NCI-H1930 (cell line): ENCODE measurements around the gene TNRC18.

Source experiments
- DNase-seq, 2 experiments: peaks; one replicate each; lab custom pipeline; 2025; lab: John Stamatoyannopoulos, UW

TNRC18 gene

DNA sequence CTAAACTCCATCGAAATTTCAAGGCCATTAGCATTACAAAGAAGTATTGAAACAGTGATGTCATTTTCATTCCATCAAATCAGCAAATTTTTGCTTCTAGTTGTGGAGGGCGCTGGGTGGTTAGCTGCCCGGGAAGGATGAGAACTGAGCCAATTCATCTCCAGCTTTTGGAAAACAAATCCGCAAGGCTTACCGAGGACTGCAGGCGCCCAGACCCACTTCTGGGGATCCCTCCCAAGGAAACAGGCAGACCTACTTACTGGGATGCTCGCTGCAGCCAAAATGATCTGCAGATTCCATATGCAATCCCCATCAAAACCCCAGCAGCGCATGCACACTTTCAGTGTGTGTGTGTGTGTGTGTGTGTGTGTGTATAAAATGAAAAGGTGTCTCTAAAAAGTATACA, 19.2 kb downstream of the TNRC18 start:
- no peak for DNase-seq

DNA sequence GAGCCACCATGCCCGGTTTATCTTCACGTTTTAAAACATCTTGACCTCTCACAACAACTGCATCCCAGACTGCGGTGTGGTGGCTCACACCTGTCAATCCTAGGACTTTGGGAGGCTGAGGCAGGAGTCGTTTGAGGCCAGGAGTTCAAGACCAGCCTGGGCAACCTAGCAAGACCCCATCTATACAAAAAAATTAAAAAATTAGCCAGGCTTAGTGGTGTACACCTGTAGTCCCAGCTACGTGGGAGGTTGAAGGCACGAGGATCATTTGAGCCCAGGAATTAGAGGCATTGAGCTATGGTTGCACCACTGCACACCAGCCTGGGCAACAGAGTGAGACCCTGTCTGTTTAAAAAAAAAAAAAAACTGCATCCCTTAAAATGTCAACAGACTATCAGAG, 20.2 kb downstream of the TNRC18 start:
- no peak for DNase-seq

DNA sequence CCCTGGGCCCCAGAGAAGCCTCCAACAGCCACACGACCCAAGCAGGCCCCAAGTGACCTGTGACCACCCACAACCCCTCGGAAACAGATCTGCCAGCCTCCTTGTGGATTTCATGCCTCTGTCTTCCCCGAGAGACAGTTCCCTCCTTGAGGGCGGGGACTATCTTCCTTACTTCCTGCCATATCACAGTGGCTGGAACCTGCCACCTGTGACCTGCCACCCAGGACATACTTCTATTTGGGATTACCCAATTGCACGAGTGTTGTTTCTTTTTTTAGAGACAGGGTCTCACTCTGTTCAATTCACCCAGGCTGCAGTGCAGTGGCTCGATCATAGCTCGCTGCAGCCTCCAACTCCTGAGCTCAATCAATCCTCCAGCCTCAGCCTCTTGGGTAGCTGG, 25.9 kb downstream of the TNRC18 start:
- DNase-seq: no peak

DNA sequence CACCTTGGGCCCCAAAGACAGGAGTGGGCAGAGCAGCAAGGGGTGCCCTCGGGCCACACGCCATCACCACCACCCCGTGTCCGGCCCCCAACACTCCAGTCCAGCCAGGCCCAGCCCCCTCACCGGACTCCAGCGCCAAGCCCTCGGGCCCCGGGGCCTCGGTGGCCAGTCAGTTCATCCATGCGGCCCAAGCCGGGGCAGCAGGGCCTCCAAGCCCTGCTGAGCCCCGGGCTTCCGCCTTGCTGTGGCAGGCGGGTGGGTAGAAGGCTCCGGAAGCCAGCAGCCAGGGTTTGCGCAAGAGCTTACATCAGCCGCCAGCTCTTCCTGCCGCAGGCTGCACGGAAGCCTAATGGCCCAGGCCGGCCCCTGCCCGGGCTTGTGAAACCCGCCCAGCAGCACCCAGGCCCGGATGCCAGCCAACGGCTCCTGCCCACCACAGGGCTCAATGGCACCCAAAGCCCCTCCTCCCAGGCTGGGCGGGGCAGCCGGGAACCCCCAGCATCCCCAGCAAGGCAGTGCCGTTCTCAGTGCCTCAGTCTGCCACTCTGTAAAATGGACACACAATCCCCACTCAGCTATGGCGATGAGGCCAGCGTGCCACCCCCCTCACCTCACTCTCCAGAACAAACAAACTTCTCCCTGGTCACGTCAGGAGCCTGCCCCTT, 26.5 kb downstream of the TNRC18 start:
- DNase-seq: no peak

DNA sequence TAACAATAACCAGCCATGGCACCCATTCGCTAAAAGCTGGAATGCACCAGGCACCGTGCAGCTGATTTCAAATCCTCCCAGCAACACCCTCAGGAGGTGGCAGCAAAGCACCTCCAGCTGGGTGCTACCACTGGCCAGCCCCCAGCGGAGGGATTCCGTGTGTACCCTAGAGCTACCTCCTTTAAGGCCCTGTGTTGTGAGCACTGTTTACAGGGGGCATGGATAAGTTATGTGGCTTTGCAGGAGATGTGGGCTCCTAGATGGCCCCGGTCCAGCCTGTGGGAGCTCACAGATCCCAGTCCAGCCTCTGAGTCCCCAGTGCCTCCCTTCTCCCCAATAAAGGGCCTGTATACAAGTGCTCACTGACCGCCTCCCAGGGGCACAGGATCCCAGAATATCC, 27.1 kb downstream of the TNRC18 start:
- DNase-seq: no peak

DNA sequence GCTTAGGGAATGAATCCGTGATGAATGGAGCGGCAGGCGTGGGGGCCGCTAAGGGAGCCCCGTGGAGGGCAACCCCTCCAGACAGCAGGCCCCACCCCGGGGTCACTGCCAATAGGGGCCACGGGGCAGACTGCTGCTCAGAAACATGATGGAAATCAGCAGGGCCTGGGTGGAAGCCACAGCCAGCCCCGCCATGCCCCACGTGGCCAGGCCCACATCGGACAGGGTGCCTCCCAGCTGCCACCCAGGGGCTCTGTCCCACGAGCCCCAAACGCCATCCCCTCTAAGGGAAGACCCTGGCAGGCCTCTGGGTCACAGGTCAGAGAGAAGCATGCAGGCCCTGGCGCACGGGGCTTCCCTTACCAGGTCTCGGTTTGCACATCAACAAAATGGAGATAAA, 28.4 kb downstream of the TNRC18 start:
- no peak for DNase-seq

DNA sequence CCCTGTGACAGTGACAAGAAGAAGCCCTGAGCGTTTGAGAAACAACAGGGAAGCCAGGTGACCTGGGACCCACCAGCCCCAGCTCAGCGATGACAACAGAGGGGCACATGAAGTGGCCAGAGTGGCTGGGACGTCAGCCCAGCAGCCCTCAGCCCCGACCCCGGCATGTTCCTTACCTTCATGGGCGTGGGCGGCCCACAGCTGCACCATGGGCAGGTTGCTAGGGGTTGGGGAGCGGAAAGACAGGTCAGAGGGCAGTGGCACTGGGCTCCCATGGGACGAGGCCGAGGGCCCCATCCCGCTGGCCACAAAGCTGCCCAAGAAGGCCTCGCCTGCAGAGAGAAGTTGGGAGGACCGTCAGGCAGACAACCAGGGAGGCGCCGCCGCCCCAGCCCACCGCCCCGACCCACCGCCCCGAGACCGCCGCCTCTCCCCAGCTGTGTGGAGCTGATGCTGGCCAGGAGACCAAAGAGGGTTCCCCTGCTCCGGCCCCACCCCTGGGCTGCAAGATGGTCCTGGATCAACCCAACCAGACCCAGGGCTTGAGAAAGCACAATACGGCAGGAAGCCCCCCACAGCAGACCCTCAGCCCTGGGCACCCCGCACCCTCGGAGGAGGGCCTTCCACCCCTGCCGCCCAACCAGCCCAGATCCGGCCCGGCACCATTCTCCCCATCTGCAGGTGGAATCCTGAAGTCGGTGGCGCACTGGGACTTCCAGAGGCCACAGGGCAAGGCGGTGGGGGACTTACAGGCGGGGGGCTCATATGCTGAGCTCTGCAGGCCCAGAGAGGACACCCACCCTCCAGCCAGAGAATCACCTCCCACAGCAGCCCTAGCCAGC, 29.1 kb downstream of the TNRC18 start:
- DNase-seq: no peak

DNA sequence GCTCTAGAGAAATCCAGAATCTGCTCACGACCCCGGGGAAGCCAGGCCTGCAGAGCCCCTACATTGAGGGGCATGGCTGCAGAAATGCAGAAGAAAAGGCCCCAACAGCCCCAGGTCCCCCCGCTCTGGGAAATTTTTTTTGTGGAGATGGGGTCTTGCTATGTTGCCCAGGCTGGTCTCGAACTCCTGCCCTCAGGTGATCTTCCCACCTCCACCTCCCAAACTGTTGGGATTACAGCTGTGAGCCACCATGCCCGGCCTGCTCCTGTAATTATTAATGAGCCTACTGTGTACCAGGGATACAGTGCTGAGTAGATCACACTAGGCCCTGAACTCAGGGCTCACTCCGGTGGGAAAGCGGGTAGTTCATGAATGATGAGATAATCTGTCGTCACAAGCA, 29.9 kb downstream of the TNRC18 start:
- no peak for DNase-seq

DNA sequence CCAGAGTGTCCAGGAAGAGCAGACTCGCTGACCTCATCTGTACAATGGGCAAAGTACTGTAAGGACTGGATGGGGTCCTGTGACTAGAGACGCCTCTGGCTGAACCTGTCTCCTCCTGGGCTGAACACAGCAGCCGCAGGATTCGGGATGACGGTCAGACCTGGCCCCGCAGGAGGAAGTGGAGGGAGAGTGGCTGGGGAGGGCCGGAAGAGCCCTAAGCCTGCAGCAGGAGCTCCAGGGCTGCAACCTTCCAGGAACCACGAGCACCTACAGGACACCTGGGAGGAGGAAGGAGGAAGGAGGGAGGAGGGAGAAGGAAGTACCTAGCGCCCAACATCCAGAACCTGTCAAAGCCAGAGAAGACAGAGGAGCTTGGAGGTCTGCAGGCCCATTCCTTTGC, 30.3 kb downstream of the TNRC18 start:
- no peak for DNase-seq

DNA sequence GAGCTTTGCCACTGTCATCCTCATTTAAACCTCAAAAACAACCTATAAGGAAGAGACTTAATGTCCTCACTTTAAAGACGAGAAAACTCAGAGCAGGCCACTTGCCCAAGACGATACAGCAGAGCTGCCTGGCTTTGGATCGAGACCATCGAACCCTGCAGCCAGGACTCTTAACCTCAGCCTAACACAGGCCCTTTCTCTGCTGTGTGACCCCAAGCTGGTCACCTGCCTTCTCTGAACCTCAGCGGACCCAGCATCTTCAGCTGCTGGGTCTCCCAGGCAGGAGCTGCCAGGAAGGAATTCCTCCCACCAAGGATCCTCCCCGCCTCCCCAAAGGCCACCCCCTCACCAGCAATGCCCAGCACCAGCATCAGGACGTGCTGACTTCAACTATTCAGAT, 32.7 kb downstream of the TNRC18 start:
- DNase-seq: no peak

DNA sequence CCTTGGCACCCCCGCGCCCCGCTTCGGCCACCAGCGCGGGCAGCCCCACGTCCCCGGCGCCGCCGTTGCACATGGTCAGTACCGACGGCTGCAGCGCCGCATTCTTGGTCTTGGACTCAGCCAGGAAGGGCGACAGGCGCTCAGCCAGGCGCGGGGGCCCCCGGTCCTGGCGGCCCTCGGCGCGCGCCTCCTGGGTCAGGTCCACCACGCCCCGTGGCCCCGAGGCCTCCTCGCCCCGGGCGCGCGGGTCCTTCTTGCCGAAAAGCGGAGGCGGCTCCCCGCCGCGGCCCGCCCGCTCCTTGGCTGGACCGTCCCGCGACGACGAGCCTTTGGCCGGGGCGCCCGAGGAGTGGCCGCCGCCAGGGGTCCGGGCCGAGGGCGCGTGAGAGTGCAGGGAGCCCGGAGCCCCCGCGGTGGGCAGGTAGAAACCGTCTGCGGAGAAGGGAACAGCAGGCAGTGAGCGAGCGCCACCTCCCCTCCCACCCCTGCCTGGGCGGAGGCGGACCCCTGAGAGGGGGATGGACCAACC, 34.7 kb downstream of the TNRC18 start:
- no peak for DNase-seq

DNA sequence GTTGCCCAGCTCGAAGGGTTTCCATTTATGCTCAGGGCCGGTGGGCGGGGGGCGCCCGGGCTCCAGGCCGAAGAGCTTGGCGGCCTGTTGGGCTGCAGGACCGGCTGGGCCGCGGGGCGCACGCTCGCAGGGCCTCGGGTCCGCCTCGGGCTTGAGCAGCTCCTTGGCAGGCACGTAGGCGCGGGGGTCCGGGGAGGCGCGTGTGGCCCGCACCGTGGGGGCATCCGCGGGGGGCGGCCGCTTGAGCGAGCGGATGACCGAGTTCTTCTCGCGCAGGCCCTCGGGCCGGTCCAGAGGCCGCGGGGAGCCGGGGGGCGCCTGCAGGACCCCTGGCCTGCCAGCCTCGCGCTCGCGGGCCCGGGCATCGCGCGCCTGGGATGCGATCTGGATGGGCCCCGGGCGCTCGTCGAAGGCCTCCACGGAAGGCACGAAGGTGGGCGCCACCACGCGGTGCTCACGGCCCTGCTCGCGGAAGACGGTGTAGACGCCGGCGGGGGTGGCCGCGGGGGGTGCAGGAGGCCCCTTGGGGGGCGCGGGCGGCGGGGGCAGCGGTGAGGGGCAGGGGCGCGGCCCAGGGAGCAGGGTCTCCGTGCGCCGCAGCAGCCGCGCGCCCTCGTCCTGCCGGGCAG, 35.2 kb downstream of the TNRC18 start:
- no peak for DNase-seq

DNA sequence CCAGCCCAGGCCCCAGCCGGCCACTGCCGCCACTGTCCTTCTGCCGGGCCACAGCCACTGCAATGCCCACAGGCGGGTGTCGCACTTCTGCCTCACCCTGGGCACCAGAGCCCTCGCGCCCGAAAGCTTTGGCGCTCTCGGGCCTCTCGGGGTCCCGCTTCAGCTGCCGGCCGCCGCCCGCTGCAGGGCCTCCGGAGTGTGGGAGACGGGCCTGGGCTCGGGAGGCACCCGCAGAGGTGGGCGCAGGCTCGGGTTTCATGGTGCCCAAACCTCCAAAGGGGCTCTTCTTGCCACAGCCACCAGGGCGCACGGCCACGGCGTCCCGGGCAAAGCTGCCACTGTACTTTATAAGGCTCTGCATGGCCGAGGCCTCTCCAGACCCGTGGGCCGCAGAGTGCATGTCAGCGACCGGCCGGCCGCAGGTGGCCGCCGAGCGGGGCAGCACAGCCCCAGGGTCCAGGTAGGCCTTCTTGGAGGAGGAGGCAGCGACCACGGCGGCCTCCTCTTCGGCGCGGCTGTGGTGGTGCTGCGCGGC, 35.9 kb downstream of the TNRC18 start:
- no peak for DNase-seq

DNA sequence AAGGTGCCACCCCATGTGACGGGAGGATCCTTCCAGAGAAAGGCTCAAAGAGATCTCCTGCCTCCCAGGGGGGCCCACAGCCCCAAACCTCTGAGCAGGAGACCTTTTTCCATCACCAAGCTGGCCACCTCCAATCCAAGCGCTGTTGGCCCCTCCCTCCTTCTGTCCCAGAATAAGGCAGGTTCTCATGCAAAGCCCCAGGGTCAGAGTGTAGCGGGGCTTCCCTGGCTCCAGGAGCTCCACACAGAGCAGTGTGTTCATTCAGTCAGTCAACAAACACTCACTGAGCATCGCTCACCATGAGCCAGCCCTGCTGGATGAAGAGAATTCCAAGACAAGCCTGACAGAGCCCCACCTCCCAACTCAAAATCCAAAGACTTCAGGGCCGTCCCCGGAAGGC, 39.0 kb downstream of the TNRC18 start:
- no peak for DNase-seq

DNA sequence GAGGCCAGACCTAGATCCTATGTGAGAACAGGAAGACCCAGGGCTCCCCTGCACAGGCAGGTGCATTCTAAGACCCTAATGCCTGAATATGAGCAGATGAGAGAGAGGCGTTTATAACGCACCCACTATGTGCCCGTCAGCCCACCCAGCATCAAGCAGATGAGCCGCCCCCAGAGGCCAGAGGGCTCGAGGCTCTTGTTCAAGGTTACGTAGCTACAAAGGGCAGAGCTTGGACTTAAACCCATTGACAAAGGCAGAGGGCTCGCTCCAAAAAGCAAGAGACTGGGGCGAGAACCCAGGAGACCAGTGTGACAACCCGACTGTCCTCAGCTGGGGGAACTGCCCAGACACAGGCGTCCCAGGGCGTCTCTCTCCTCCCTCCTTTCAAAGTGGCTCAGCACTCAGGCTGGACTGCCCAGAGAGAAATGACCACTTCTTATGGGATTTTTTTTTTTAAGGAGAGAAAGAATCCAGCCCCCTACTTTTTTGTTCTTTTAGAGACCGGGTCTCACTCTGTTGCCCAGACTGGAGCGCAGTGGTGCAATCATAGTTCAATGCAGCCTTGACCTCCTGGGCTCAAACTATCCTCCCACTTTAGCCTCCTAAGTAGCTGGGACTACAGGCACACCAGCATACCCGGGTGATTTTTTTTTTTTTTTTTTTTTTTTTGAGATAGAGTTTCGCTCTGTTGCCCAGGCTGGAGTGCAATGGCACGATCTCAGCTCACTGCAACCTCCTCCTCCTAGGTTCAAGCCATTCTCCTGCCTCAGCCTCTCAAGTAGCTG, 40.1 kb downstream of the TNRC18 start:
- DNase-seq: no peak

DNA sequence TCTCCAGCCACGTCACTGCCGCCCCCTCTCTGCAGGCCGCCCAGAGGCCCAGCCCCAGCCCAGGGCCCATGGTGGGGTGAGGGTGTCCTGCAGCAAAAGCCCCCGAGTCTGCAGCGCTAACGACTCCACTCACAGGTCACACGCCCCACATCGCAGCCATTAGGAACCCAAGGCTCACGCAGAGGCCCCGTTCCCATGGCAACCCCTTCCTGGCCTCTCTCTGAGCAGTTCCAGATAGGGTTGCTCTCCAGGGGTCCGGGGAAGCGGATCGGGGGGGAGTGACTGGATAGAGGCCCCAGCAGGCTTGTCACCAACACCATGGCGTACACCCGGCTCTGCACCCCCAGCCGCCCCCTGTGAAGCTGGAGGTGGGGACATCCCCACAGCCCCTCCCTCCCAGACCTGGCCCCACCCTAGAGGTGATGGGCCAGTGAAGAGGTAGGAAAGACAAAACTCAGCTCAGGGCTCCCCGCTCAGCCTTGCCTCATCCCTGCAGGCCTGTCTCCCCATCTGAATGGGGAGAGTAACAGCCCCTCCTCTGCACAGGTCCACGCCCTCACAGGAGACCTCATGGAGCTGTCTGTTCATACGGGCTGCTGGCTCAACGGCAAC, 41.2 kb downstream of the TNRC18 start:
- DNase-seq: no peak

DNA sequence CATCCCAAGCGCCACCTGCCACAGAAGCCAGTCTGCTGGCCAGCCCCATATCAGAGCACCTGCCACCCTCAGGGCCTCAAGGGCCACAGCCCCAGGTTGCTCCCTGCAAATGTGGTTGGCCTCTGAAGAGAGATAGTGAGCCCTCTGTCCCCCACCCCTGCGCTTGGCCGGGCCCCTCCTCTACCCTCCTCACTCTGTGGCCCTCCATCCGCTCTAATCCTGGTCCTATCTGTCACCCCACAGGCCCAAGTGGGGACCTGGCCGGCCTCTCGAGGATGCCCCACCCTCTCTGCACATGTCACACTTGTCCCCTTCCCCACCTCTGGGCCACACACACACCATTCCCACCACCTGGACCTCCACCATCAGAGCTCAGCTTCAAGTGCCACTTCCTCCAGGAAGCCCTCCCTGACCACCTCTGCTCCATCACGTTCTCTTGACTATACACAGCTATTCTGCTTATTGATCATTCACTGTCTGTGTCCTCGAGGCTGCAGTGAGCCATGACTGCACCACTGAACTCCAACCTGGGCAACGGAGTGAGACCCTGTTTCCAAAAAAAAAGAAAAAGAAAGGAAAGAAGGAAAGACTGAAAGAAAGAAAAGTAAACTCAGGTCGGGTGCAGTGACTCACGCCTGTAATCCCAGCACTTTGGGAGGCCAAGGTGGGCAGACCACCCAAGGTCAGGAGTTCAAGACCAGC, 42.4 kb downstream of the TNRC18 start:
- no peak for DNase-seq

DNA sequence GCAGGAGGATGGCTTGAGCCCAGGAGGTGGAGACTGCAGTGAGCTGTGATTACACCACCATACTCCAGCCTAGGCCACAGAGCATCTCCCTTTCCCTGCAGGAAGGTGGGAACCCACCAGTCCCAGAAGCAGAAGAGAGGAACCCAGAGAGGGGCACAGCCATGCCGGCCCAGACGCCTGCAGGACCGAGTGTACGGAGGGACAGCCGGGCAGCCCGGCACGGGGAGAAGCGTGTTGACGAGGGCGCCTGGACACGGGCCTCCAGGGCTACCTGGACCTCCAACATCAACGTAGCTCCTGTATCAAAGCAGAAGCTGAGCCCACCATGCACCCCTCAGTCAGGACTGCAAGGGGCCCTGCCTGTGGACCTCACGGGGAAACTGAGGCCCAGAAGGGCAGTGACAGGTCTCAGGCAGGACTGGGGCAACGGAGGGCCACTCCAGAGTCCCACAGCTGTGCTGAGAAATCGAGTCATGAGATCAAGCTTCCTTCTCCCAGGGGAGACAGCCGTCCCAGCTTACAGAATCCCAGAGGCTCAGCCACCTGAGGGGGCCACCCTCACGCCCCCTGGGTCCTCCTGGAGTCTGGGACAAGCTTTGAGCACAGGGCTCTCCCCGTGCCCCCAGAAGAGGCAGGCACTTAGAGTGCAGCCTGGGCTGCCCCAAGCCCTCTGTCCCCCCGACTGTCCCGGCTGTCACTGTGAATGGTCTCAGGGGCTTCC, 43.1 kb downstream of the TNRC18 start:
- no peak for DNase-seq

DNA sequence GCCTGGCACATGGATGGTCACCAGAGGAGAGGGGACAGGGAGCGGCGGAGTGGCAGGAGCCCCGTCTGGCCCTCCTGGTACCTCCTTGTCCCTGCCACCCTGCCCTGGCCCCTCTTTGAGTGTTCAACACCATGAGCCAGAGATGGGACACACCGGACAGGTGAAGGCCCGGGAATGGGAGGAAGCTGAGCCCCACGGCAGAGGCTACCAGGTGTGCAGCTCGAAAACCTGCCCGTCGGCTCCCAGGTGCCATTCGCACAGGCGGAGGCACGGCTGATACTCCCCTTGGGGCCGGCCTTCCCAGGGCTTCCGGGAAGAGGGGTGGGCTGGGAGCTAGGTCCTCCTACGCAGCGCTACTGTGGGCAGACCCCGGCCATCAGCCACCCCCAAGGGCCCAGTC, 44.1 kb downstream of the TNRC18 start:
- no peak for DNase-seq

DNA sequence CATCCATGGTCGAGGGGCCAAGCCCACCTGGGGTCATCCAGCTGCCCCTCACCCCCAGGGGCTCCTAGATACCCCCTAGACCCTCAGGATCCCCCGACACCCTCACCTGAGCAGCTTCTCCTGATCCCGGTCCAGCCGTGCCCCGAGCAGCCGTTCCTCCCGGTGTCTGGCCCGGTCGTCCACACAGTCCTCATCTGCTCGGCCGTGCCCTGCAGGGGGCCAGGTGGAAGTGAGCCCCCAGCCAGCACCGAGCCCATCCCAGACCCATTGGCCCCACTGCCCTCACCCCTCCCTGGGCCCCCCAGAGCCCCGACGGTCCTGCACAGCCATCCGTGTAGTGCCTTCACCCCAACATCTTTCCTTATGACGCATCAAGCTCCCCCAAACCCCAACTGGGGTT, 45.8 kb downstream of the TNRC18 start:
- DNase-seq: no peak
